Urinary bladder (tissue), 4 donors: Measurements from ENCODE around the gene RARA. TPM values are rescaled to one million over a fixed set of nuclear protein-coding genes. Genes with fewer than 3 reads are reported as not detected.
"Not testable (repeated sequence)": the region's sequence is repeated elsewhere in the genome, so short reads cannot be mapped to it uniquely, and the experiment has no call there.

Source experiments
- DNase-seq: peaks from one replicate; pipeline ENCODE4 v3.0.0-alpha.2; 2015; ENCODE audit errors: extremely low spot score
- H3K27ac ChIP-seq: one replicate; pipeline ENCODE4 v1.5.1; 2013; ENCODE audit warnings: low read depth, mild to moderate bottlenecking, moderate library complexity
- H3K36me3 ChIP-seq: one replicate; pipeline ENCODE4 v1.6.1; 2013; ENCODE audit warnings: mild to moderate bottlenecking, moderate library complexity; ENCODE audit not compliant: insufficient read depth
- H3K4me1 ChIP-seq: one replicate; pipeline ENCODE4 v1.6.1; 2013; ENCODE audit warnings: mild to moderate bottlenecking, moderate library complexity; ENCODE audit not compliant: insufficient read depth
- H3K4me3 ChIP-seq: one replicate; pipeline ENCODE4 v1.5.1; 2013; ENCODE audit warnings: low read depth, low read length
- WGBS: extraction: QIAGEN DNeasy Blood & Tissue Kit; methylation state at CpG from one replicate; pipeline ENCODE4 v1.1.7; 2013; 5-methylcytosine and 5-hydroxymethylcytosine counted together
- polyA plus RNA-seq: library from polyadenylated mRNA; stranded (reverse); fragments of 200-250 nt; gene quantifications from one replicate; pipeline ENCODE4 v1.2.3, GENCODE V29; 2013
- total RNA-seq: library from RNA; depleted of rRNA; stranded (reverse); fragments of >200 nt; gene quantifications from one replicate; pipeline ENCODE4 v1.2.3, GENCODE V29; 2014
- donor health status: healthy with polysubstance abuse.
- donor health status: healthy.

Gene RARA
- total and polyA plus RNA-seq, 2 donors: 10.6 to 47.6 TPM

DNA sequence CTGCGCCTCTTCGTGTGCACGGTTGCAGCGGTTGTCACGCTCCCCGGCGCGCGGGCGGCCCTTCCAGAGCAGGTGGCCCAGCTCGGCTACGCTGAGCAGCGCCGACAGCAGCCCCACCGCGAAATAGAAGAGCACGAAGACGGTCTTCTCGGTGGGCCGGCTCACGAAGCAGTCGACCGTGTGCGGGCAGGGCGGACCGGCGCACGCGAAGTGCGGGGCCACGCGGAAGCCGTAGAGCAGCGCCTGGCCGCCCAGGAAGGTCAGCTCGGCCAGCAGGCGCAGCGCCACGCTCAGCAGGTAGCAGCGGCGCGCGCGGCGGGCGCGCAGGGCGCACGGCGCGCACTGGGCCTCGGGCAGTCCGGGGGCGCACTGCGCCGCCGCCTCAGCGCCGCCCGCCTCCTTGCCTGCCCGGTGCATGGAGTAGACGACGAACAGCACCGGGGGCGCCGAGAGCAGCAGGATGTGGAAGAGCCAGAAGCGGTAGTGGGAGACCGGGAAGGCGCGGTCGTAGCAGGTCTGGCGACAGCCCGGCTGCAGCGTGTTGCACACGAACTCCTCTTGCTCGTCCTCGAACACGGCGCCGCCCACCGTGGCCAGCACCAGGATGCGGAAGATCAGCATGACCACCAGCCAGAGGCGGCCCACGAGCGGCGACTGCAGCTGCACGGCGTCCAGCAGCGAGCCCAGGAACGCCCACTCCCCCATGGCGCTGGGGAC is 54.3 kb downstream of the RARA start:
- DNase-seq: no peak
- H3K36me3 ChIP-seq: no peaks in the 10 kb centered on the region
- 2% methylated on average over 91 of the region's 91 CpGs for WGBS
- peaks cover 2% of the 10 kb centered on the region for H3K4me1 ChIP-seq
- H3K4me3 ChIP-seq: peak overlapping the region; percentile 53
- H3K27ac ChIP-seq: no peak overlapping the region

DNA sequence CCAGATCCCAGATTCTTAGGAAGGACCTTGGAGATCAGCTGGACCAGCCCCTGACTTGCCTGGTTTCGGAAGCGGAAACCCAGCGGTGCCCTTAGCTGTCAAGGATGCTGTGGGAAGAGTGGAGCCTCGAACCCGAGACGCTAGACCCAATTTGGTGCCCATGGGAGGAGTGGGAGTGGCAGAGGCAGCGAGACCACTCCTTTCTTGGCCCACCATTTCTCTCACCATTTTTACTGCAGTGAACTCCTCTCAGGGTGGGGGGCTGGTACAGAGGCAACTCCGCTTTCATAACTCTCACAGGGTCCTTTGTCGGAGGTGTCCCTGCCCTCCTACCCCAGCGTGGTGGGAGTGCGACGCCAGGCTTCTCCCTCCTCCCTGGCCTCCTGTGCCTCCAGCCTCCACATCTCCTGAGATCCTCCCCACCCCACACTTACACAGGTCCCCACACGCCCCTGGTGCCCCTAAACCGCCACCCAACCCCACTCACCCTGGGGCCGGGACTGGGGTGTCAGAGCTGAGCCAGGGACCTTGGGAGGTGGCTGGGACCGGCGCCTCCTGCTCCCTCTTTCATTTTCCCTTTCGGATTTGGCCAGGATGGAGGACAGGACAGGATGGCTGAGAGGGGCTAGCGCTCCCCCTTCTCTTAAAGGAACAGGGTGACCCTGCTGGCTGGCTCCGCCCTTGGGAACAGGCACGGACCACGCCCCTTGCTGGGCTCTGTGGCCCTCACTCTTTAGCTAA is 55.3 kb downstream of the RARA start, which contains the start of gene GJD3:
Gene GJD3 (minus strand): TSS at position 617 of the 741 bp plus-strand sequence. CDS start 922 bp downstream, outside the sequence.
- H3K36me3 ChIP-seq: no peaks in the 10 kb centered on the region
- WGBS: 48% methylated on average over 22 of the region's 22 CpGs
- DNase-seq: no peak
- peaks cover 2% of the 10 kb centered on the region for H3K4me1 ChIP-seq
- no peak within 1 kb of the TSS for H3K27ac ChIP-seq
- peak within 1 kb of the TSS; percentile 53 for H3K4me3 ChIP-seq

DNA sequence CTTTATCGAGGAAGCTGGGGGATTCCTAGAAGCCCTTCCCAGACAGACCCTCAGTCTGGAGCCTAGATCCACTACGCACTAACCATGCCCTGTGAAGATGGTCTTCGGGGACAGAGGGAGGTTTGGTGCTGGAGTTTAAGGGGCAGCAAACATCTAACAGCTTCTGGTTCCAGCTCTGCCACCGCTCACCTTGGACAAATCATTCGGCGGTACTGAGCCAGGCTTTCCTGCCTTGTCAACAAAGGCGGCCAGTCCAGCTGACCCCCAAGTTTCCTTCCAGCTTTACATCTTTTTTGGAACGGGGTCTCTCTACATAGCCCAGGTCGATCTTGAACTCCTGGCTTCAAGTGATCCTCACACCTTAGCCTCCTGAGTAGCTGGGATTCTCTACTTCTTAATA is 55.9 kb downstream of the RARA start:
- Histone ChIP-seq H3K27ac (no peak overlapping the region), H3K36me3 (no peaks in the 10 kb centered on the region), H3K4me1 (peaks cover 2% of the 10 kb centered on the region), H3K4me3 (no peak overlapping the region)
- 87% methylated on average over 9 of the region's 9 CpGs for WGBS
- no peak for DNase-seq

DNA sequence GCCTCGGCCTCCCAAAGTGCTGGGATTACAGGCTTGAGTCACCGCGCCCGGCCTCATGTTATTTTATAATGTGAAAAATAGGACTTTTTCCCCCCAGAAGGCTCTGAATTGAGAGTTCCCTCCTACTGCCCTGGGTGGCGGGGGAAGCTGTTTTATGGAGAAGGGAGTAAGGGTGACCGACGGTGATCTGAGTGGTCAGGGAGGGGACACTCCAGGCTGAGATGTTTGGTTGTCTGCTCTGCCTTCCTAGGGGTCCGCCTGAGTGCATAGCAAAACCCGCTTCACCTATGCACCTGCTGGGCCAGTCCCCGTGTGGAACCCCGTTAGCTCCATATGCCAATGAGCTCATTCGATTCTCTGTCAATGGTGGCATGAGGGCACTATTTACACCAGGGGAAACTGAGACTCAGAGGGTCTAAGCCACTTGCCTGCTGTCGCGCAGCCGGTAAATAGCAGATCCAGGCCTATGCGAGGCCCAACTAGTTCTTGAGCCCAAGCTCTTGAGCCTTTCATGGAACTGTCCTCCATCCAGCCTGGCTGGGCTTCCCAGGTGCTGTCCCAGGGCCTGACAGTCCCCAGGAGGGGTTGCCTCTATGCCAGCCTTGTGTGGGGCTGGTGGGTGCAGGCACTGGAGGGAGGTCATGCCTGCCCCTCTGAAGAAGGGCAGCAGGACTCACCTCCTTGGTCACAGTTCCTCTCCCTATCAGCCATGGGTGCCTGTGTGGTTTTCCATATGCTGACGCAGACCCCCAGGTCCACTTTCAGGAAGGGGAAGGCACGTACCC is 57.3 kb downstream of the RARA start:
- Histone ChIP-seq H3K4me3 (no peak overlapping the region), H3K4me1 (peaks cover 2% of the 10 kb centered on the region), H3K27ac (no peak overlapping the region), H3K36me3 (no peaks in the 10 kb centered on the region)
- WGBS: 94% methylated on average over 18 of the region's 18 CpGs
- DNase-seq: no peak

DNA sequence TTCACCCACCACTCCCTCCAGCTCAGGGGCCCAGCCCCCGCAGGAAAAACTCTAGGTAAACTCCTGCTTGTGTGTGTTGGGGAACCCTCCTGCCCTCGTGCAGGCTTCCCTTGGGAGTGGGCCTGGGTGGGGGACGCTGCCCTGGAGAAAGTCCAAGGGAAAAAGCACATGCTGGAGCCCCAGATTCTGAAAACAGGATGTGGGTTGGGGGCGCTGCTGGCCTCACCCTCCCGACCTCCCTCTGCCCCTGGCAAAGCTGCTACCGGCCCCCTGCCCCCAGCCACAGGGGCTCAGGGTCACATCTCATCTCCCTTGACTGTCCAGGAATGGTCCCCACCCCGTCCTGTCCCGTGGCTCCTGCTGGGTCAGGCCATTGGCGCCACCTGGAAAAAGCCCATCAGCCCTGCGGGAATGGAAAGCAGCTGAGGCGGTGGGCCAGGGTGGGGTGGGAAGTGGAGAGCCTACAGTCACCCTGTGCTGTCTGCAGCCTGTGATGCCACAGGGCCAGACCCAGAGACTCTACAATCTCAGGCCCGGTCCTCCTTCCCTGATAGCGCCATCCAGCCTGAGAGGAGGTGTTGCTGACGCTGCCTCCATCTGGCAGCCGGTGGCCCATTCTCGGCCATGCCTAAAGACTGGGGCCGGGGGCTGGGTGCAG is 58.0 kb downstream of the RARA start:
- H3K4me1 ChIP-seq: peaks cover 2% of the 10 kb centered on the region
- DNase-seq: no peak
- H3K36me3 ChIP-seq: no peaks in the 10 kb centered on the region
- no peak overlapping the region for H3K4me3 ChIP-seq
- no peak overlapping the region for H3K27ac ChIP-seq
- 74% methylated on average over 17 of the region's 17 CpGs for WGBS

DNA sequence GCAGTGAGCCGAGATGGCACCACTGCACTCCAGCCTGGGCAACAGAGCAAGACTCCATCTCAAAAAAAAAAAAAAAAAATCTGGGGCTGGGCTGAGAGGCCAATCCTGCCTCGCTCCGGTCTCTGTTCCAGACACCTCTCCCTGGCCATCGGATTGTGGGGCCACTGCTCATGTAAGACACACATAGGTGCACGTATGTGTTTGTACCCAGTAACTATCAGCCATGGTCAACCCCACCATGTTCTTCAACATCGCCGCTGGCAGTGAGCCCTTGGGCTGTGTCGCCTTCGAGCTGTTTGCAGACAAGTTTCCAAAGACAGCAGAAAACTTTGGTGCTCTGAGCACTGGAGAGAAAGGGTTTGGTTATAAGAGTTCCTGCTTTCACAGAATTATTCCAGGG is 58.7 kb downstream of the RARA start:
- not testable (repeated sequence) for H3K4me3 ChIP-seq, DNase-seq, H3K36me3 ChIP-seq, H3K27ac ChIP-seq, H3K4me1 ChIP-seq
- WGBS: 89% methylated on average over 9 of the region's 9 CpGs

DNA sequence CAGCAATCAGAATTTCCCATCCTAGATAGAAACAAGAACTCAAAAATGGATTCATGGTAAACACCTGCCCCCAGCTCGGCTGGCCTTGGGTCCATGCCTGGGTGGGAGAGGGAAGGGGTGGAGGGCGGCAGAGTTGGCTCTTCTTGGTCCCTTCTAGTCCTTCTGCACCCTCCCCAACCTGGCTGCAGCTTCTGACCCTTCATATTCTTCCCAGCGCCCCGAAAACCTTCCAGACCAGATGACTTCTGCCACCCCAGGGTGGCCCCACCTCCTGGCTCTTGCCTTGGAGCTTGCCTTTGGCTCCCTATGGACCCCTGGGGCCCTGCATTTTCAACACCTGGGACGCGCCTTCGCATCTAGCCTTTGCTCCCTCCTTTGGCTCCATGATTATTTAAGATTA is 60.9 kb downstream of the RARA start:
- WGBS: 90% methylated on average over 7 of the region's 7 CpGs
- DNase-seq: no peak
- Histone ChIP-seq H3K4me1 (no peaks in the 10 kb centered on the region), H3K36me3 (no peaks in the 10 kb centered on the region), H3K27ac (no peak overlapping the region), H3K4me3 (no peak overlapping the region)

DNA sequence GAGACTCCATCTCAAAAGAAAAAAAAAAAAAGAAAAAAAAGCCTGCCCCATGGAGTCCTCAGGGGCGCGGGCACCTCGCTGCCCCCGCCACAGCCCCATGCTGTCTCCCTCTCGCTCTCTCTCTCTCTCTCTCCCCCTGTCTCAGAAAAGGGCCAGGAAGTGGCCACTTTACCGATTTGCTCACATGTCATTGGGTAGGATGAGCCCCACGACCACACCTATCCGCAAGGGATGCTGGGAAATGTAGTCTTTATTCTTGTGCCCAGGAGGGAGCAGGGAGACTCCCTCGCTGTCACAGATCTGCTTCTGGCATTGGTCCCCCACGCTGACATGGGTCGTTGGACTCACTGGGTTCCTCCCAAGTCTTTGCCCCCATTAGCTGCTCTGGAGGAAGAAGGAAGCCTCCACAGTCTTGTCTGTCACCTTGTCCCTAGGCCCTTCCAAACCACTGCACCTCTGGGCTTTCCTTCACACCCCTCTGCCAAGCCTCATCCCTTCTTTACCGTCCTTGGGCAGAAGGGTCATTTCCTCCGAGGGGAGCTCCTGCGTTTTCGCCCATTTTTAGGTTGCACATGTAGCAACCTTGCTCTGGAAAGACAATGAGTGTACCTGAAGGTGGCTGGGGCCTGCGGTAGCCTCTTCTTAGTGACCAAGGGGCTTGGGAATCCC is 62.4 kb downstream of the RARA start:
- no peak for DNase-seq
- 86% methylated on average over 16 of the region's 16 CpGs for WGBS
- no peak overlapping the region for H3K4me3 ChIP-seq

DNA sequence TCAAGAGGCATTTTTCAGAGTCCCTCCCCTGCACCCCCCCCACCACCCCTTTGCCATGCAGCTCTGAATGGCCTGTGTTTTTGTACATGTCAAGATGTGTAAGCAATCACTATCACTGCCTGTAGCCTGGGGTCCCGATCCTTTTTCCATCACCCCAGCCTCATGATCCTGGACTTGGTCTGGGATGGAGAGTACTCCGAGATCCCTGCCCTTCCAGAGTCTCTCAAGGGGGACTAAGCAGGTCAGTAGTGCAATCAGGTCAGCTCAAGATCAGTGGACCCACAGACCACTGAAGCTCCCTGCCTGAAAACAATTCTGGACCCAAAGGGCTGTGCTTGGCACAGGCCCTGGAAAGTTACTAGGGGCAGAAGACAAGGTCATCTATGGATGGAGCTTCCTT is 63.1 kb downstream of the RARA start:
- Histone ChIP-seq H3K4me3 (no peak overlapping the region), H3K27ac (no peak overlapping the region), H3K4me1 (no peaks in the 10 kb centered on the region), H3K36me3 (no peaks in the 10 kb centered on the region)
- 95% methylated on average over 2 of the region's 2 CpGs for WGBS
- DNase-seq: no peak

More for the DNA sequence above, 62.4 kb downstream of the RARA start:
- no peak overlapping the region for H3K27ac ChIP-seq
- H3K36me3 ChIP-seq: no peaks in the 10 kb centered on the region
- H3K4me1 ChIP-seq: no peaks in the 10 kb centered on the region

DNA sequence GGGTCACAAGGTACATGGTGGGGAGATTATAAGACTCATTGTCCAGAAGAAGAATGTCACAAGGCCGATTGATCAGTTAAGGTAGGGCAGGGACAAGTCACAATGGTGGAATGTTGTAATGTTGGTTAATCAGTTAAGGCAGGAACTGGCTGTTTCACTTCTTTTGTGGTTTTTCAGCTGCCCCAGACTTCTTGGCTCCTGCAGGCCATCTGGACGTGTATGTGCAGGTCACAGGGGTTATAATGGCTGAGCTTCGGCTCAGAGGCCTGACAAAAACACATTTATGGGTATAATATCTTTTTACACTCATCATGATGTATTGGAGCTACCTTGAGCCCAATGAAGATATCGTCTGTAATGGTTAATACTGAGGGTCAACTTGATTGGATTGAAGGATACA is 63.7 kb downstream of the RARA start:
- not testable (repeated sequence) for H3K4me3 ChIP-seq, H3K36me3 ChIP-seq, H3K4me1 ChIP-seq, H3K27ac ChIP-seq, DNase-seq
- WGBS: 57% methylated on average over 4 of the region's 4 CpGs

DNA sequence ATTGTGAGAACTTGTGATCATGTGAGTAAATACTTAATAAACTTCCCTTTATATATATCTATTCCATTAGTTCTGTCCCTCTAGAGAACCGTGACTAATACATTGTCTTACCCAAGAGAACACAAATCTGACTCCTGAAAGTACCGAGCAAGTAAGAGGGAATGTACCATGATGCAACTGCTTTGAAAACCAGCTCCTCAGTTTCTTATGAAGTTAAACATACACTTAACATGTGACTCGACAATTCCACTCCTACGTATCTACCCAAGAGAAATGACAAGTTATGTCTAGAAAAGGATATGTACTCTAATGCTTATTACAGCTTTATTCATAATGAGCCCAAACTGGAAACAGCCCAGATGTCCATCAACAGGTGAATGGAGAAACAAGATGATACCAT is 64.3 kb downstream of the RARA start:
- WGBS: 81% methylated on average over 4 of the region's 4 CpGs
- no peak overlapping the region for H3K4me3 ChIP-seq
- H3K36me3 ChIP-seq: no peaks in the 10 kb centered on the region
- no peak overlapping the region for H3K27ac ChIP-seq
- H3K4me1 ChIP-seq: no peaks in the 10 kb centered on the region
- DNase-seq: no peak

DNA sequence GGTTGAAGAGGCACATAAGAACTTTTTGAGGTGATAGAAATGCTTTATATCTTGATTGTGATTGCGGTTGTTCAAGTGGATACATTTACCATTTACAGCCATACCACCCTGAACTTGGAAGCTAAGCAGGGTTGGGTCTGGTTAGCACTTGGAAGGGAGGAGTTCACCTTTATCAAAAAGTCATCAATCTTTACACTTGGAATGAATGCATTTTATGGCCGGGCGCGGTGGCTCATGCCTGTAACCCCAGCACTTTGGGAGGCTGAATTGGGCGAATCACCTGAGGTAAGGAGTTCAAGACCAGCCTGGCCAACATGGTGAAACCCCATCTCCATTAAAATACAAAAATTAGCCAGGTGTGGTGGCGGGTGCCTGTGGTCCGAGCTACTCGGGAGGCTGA is 65.0 kb downstream of the RARA start:
- Histone ChIP-seq H3K4me3 (no peak overlapping the region), H3K4me1 (no peaks in the 10 kb centered on the region), H3K36me3 (no peaks in the 10 kb centered on the region), H3K27ac (no peak overlapping the region)
- WGBS: 87% methylated on average over 8 of the region's 8 CpGs
- DNase-seq: no peak
